GM19025 (cell line): ENCODE measurements around the gene GPHA2.

Experiments used
- ATAC-seq: cut with Tn5 transposase; IDR thresholded peaks from one replicate; pipeline ENCODE4 v1.9.1; 2021; ENCODE audit warnings: mild to moderate bottlenecking, low read depth, moderate library complexity; ENCODE audit not compliant: unreplicated experiment

GPHA2 gene

GRCh38 chr11:64931290-64931689 lies 4.4 kb downstream of the GPHA2 start:
- no peak for ATAC-seq

- no peak for ATAC-seq
Measured at GRCh38 chr11:64930340-64930739, 5.4 kb downstream of the GPHA2 start.

DNA sequence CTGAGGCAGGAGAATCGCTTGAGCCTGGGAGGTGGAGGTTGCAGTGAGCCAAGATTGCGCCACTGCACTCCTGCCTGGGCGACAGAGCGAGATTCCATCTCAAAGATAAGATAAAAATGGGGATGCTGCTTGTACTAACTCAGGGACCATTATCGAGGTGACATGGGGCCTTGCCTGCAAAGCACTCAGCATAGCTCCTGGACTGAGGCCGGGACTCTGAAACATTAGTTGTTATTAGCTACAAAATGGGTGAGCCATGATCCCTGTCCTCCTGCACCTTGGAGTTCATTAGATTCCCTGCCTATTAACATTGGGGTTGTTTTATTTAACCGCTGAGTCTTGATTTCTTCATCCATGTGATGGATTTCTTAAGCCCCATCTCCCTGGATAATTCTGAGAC lies 6.1 kb downstream of the GPHA2 start:
- no peak for ATAC-seq

DNA sequence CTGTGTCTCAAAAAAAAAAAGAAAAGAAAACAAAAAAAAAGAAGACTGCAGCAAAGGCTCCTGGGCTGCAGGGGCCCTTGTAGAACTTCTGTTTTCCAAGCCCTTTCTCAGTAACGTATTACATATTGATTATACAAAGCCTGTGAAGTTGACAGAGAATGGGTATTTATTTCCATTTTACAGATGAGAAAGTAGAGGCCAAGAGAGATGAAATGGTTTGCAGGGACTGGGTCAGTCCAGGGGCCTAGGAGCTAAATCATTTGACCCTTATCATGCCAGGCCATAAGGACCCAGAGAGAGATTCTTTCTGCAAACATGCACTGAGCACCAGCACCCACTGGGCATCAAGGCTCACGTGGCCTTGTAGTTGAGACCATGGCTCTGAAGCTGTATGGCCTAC lies 6.7 kb downstream of the GPHA2 start:
- ATAC-seq = no peak

DNA sequence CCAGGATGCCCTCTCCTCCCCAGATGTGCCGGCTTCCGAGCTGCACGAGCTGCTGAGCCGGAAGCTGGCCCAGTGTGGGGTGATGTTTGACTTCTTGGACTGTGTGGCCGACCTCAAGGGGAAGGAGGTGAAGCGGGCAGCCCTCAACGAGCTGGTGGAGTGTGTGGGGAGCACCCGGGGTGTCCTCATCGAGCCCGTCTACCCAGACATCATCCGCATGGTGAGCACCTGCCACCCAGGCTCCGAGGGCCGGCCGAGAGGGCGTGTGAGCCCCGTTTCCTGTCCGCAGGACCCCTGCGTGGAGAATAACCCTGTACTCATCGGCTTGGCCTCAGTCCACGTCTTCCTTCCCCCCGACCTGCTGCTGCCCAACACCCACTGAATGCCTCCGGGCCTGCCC lies 9.0 kb downstream of the GPHA2 start:
- ATAC-seq = no peak

GRCh38 chr11:64925536-64926436 lies 9.9 kb downstream of the GPHA2 start:
- ATAC-seq = no peak

DNA sequence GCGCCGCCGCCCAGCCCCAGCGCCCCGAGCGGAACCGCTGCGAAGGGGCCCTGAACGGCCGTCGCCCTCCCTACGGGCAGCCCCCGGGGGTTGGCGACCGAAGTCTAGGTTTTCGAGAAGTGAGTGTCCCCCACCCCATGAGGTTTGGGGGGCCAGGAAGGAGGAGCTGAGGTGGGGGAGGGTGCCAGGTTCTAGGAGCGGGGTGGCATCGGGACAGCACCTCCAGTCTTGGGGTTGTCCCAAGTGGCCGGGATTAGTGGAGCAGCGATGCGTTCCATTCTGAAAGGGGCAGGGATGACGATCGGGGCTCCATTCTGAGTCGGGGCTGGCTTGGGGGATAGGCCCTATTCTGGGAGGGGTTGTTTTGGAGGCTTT lies 10.8 kb downstream of the GPHA2 start:
- no peak for ATAC-seq

- ATAC-seq = peak; percentile 85
Measured at GRCh38 chr11:64923944-64924909, 11.5 kb downstream of the GPHA2 start, which contains the start of gene PPP2R5B. Gene PPP2R5B (plus strand): TSS chr11:64924689. CDS start chr11:64925735, 1,046 bp downstream.

DNA sequence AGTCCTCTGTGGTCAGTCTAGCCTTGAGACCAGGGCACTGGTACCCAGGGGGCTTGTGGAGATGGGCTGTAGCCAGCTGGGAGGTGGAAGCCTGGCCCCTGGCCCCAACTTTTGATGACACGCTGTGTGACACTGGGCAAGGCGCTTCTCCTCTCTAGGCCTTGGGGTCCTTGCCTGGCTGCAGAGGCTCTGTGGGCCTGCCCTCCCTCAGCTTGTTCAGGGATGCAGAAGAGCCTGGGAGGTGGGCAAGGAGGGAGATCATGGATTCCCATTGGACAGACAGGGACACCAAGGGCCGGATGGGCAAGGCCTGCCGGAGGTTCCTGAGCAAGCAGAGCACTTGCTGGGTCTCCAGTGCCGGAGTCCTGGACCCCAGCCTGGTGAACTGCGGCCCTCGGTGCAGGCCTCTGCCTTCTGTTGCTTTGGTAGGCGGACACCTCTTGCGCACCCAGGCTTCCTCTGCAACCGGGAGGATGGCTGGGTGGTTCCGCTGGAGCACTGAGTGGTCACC lies 12.5 kb downstream of the GPHA2 start:
- ATAC-seq = no peak

DNA sequence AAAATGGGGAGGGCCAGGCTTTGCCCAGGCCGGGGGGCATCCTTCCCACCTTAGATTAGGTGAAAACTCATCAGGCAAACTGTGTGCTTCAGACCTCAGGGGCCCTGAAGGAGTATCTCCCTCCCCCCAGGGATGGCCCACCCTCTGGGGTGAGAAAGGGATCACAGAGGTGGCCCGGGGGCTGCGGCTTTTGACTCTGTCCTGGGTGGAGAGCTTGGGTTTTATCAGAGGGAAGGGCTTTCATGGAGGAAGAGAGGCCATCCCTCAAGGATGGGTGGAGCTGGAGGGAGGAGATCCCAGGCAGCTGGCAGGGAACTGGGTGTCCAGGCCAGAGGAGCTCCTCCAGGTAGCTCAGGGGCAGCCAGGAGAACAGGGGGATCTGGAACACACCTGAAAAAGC lies 14.3 kb downstream of the GPHA2 start:
- no peak for ATAC-seq

DNA sequence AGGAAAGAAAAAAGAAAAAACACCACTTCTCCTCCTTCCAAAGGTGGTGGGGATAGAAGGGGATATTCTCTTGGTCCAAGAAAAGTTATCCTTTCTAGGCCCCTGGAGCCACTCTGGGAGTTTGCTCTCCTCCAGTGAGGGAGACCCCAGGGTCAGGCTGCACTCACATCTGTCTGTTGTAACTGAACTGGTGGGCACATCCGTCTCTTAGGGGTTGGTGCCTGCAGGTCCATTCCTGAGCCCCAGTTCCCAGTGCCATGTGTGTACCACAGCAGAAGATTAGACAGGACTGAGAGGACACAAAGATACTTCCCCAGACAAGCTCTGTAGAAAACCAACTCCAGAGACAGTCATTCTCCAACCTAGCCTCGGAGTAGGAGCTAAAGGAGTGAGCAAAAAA lies 15.6 kb downstream of the GPHA2 start:
- ATAC-seq = no peak

- no peak for ATAC-seq
Measured at GRCh38 chr11:64919627-64920026, 16.1 kb downstream of the GPHA2 start.

DNA sequence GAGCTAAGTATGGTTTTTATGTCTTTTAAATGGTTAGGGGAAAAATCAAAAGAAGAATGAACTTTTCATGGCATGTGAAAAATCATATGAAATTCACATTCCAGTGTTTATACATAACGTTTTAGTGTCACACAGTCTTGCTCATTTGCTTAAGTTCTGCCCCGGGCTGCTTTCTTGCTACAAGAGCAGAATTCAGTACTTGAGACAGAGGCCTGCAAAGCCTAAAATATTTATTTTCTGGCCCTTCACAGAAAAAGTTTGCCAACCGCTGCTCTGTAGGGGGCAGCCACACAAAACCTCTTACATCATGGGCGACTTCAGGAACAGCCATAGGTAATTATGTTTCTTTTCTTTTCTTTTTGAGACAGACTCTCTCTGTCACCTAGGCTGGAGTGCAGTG lies 17.7 kb downstream of the GPHA2 start:
- no peak for ATAC-seq

DNA sequence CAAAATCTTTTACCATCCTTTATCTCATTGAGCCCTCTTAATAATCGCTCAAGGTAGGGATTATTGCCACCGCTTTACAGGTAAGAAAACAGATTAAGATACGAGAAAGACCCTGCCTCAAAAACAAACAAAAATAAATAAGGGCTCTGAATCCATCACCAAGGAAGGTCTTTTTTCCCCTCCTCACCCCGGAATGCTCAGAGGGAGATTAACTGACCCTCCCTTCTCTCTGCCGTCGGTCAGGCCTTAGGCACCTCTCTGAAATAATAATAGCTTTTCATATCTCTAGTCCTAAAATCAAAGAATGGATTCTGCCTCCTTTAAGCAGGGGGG lies 18.1 kb downstream of the GPHA2 start:
- no peak for ATAC-seq

GRCh38 chr11:64916775-64917662 lies 18.7 kb downstream of the GPHA2 start, which contains the start of gene ATG2A:
Gene ATG2A (minus strand): TSS chr11:64917209. CDS start chr11:64917135, 74 bp downstream.
- ATAC-seq = peak; percentile 93

DNA sequence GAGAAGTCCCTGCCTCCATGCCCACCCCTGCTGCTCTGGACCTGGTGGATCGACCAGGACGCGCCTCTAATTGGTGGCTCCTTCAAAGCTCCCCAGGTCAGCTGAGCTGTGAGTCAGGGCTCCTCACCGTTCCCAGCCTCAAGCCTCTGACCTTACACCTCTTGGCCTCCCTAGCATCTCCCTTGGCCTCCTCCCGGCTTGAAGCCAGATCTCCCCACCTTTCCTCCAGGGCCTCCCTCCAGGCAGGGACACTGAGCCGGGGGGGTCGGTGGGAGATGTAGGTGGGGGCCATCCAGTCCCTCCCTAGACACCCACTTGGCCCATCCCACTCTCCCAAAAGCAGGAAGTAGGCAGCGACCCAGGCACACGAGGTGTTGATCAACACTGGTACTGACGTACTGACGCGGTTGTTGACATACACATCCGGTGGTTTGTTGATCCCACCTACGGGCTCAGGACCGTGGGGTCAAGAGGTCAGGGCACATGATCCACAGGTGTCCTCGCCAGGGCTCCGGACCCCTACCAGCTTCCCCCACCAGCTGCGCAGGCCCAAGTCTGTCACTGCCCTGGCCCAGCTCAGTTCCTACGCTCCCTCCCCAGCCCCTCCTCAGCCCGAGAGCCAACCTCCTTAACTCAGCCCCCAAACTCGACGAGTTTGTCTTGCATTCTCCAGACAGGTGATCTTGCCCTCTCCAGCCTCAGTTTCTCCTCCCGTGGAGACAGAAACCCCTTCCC lies 19.5 kb downstream of the GPHA2 start:
- no peak for ATAC-seq

GRCh38 chr11:64915376-64915887 lies 20.3 kb downstream of the GPHA2 start:
- no peak for ATAC-seq

DNA sequence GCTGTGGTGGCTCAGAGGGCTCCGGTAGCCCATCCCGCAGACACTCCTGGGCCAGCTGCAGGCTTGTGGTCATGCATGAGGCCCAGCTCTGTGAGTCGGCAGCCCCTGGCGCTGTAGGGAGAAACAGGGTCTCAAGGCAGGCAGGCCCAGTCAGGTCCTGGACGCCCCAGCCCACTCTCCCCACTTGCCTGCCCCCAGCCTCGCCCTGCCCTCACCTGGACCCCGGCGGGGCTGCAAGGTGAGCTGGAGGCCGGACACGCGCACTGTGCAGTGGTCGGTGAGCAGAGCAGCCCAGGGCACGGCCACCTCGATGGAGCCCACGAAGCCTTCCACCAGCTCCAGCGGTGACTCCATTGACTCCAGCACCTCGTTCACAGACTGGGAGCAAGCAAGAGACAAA lies 21.6 kb downstream of the GPHA2 start:
- ATAC-seq = no peak

DNA sequence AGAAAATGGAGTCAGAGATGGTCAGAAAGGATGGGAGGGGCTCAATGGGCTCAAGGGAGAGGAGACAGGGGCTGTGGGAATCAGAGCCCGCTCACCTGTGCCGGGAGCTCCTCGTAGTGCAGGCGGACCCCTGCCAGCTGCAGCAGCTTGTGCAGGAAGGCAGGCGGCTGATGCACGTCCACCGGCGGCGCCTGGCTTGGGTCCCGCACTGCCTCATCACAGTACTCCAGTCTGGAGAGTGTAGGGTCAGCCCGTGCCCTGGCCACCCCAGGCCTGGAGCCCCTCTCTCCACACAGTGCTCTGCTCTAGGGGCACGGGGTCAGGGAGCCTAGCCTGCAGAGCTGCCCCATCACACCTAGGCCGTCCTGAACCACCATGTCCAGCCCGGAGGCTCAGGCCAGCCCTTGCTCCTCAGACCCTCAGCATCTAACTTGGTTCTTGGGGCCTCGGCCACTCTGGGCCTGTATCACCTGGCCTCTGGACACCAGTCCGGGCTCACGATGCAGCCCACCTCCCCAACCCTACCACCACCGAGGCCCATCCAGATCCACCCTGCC lies 22.4 kb downstream of the GPHA2 start:
- no peak for ATAC-seq
